ENCODE results near the gene BPIFB3. TPM values are rescaled to one million over a fixed set of nuclear protein-coding genes. Genes with fewer than 3 reads are reported as not detected.

Gene BPIFB3
- total RNA-seq, 1 donor from 2014 or later, result not detected

DNA sequence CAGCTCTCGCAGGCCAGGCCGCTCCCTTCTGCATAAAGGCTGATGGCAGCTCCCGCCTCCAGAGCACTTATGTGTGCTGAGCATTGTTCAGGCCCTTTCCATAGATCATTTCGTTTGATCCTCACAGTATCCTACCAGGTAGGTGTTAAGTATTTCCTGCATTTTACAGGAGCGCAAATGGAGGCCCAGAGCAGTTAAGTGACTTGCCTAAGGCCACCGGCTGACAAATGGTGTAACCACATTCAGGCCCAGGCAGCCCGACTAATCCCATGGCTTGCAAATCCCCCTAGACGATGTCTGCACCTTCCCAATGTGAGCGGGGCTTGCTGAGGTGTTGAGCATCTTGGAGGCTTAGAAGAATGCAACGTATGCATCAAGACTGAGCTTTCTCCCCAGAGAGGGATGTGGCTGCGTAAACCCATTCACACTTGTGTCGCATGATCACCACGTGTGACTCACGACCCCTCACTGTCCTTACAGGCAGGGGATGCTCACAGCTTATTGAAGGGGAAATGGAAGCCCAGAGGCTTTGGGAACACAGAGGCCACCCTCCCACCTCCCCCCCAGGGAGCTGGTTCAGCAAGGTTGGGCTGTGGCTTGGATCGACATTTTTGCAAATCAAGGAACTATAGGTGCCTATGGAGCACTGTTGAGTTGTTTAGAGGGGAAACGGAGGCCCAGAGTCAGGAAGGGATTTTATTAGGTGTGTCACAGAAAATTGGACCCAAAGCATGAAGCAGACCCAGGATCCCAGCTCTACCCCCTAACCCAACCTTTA, 39.2 kb upstream of the BPIFB3 start:
- Mint-ChIP-seq H3K9me3 (ENCODE audit: unreplicated experiment) (no peaks in the 10 kb centered on the region), H3K36me3 (ENCODE audit: low read depth, unreplicated experiment) (no peaks in the 10 kb centered on the region), H3K27ac (ENCODE audit: unreplicated experiment) (no peak overlapping the region), H3K27me3 (ENCODE audit: unreplicated experiment) (peaks cover 5% of the 10 kb centered on the region), H3K4me1 (ENCODE audit: unreplicated experiment) (no peaks in the 10 kb centered on the region), H3K4me3 (ENCODE audit: unreplicated experiment) (no peak overlapping the region)
- TF ChIP-seq, protein P1, sequence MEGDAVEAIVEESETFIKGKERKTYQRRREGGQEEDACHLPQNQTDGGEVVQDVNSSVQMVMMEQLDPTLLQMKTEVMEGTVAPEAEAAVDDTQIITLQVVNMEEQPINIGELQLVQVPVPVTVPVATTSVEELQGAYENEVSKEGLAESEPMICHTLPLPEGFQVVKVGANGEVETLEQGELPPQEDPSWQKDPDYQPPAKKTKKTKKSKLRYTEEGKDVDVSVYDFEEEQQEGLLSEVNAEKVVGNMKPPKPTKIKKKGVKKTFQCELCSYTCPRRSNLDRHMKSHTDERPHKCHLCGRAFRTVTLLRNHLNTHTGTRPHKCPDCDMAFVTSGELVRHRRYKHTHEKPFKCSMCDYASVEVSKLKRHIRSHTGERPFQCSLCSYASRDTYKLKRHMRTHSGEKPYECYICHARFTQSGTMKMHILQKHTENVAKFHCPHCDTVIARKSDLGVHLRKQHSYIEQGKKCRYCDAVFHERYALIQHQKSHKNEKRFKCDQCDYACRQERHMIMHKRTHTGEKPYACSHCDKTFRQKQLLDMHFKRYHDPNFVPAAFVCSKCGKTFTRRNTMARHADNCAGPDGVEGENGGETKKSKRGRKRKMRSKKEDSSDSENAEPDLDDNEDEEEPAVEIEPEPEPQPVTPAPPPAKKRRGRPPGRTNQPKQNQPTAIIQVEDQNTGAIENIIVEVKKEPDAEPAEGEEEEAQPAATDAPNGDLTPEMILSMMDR (IDR thresholded peaks at IDR 0.05; ENCODE audit: unreplicated experiment), result no peak
- DNase-seq (ENCODE audit: low spot score), result no peak

DNA sequence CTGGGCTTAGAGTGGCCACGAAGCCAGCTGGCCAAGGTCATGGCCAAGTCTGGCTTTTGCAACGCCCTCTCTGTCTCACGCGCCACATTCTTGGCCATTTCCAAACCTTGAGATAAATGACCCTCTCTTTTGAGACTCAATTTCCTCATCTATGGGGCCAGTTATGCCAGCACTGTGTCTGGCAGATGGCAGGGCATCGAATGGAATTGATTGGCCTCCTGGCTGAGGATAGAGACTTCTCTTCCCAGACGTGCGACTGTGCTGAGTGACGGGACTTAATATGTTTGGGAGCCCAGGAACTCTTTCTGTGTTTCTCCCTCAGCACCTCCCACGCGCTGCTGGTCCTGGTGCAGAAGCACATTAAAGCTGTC, 38.6 kb upstream of the BPIFB3 start:
- Mint-ChIP-seq H3K27ac (ENCODE audit: unreplicated experiment) (no peak overlapping the region), H3K9me3 (ENCODE audit: unreplicated experiment) (no peaks in the 10 kb centered on the region), H3K4me1 (ENCODE audit: unreplicated experiment) (no peaks in the 10 kb centered on the region), H3K36me3 (ENCODE audit: low read depth, unreplicated experiment) (no peaks in the 10 kb centered on the region), H3K4me3 (ENCODE audit: unreplicated experiment) (no peak overlapping the region), H3K27me3 (ENCODE audit: unreplicated experiment) (peaks cover 5% of the 10 kb centered on the region)
- TF ChIP-seq, protein P1 (IDR thresholded peaks at IDR 0.05; ENCODE audit: unreplicated experiment), result no peak
- DNase-seq (ENCODE audit: low spot score), result no peak

GRCh38 chr20:33015700-33016580, 37.8 kb upstream of the BPIFB3 start:
- Mint-ChIP-seq H3K36me3 (ENCODE audit: low read depth, unreplicated experiment) (no peaks in the 10 kb centered on the region), H3K27me3 (ENCODE audit: unreplicated experiment) (peaks cover 5% of the 10 kb centered on the region), H3K4me1 (ENCODE audit: unreplicated experiment) (no peaks in the 10 kb centered on the region), H3K4me3 (ENCODE audit: unreplicated experiment) (no peak overlapping the region), H3K27ac (ENCODE audit: unreplicated experiment) (no peak overlapping the region), H3K9me3 (ENCODE audit: unreplicated experiment) (no peaks in the 10 kb centered on the region)
- TF ChIP-seq, protein P1 (IDR thresholded peaks at IDR 0.05; ENCODE audit: unreplicated experiment), result no peak
- DNase-seq (ENCODE audit: low spot score), result no peak

- Mint-ChIP-seq H3K36me3 (ENCODE audit: low read depth, unreplicated experiment) (no peaks in the 10 kb centered on the region), H3K9me3 (ENCODE audit: unreplicated experiment) (no peaks in the 10 kb centered on the region), H3K27me3 (ENCODE audit: unreplicated experiment) (peaks cover 5% of the 10 kb centered on the region), H3K27ac (ENCODE audit: unreplicated experiment) (no peak overlapping the region), H3K4me1 (ENCODE audit: unreplicated experiment) (no peaks in the 10 kb centered on the region), H3K4me3 (ENCODE audit: unreplicated experiment) (no peak overlapping the region)
- no peak for DNase-seq (ENCODE audit: low spot score)
- TF ChIP-seq, protein P1 (IDR thresholded peaks at IDR 0.05; ENCODE audit: unreplicated experiment), result no peak
Measured at GRCh38 chr20:33016581-33017109, 37.1 kb upstream of the BPIFB3 start.

All from endothelial cell (in vitro differentiated cells).